GM21529 (cell line): Measurements from ENCODE around the gene MATCAP1.

Experiments used
- ATAC-seq: cut with Tn5 transposase; IDR thresholded peaks from one replicate; pipeline ENCODE4 v1.9.1; 2021; ENCODE audit not compliant: unreplicated experiment

Gene MATCAP1

DNA sequence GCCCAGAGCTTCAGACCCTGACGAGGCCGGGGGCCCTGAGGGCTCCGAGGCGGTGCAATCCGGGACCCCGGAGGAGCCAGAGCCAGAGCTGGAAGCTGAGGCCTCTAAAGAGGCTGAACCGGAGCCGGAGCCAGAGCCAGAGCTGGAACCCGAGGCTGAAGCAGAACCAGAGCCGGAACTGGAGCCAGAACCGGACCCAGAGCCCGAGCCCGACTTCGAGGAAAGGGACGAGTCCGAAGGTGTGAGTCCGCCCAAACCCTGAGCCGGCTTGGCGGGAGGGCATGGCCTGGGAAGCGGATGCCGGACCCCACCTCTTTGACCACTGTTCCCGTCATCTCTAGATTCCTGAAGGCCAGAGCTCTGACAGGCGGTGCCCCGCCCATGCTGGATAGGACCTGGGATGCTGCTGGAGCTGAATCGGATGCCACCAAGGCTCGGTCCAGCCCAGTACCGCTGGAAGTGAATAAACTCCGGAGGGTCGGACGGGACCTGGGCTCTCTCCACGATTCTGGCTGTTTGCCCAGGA lies 9.0 kb downstream of the MATCAP1 start:
- no peak for ATAC-seq

- ATAC-seq = peak; percentile 39
These were observed 9.7 kb downstream of the MATCAP1 start for GRCh38 chr16:67173808-67174705.

DNA sequence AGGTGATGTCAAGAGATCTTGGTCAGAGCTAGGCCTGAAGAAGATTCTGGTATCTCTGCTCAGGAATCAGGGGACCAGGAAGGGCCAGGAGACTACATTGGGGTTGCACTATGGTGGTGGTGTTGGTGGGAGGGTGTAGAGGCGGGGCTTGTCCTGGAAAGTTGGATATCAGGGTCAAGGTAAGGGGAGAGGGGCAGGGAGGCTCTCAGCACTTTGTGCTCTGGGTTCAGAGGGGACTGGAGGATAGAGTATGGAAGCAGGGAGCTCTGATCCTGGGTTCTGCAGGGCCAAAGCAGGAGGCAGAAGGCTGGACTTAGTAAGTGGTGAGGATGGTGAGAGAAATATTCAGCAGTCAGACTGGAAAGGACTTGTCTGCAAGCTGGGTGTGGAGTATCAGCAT lies 10.4 kb downstream of the MATCAP1 start:
- no peak for ATAC-seq

DNA sequence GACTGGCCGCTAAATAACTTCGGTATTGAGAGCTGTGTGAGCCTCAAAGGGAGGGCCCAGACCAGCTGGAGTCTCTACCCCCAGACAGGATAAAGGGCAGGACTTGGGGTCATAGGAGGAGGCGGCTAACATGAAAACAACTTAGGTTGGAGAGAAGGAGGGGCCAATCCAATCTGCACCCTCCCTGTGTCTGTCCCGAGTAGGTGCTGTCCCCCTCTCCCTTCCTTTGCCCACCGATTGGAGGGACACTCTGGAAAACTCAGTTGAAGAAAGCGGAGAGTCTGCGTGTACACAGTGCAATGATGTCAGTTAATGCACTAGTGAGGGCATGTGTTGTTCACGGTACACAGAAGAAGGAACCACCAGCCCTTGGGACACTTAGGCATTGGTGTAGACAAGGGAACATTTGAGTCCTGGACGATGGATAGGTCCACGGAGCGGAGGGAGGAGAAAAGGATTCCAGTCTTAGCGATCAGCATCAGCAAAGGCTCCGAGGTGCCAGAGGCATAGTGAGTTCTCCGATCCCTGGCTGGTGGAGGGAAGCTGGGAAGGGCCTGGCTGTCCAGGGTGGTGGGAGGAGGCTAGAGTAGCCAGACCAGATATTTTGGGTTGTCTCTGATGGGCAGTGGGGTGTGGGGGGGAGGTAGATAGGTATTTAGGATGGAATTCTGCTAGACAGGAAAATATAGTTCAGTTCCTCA lies 12.7 kb downstream of the MATCAP1 start:
- ATAC-seq = peak; percentile 7

GRCh38 chr16:67170168-67170948 lies 13.4 kb downstream of the MATCAP1 start, which contains the start of gene NOL3:
NOL3 (plus strand) TSS chr16:67170538.
- peak; percentile 48 for ATAC-seq

- ATAC-seq = no peak
These were observed 14.1 kb downstream of the MATCAP1 start for GRCh38 chr16:67169642-67170167.

DNA sequence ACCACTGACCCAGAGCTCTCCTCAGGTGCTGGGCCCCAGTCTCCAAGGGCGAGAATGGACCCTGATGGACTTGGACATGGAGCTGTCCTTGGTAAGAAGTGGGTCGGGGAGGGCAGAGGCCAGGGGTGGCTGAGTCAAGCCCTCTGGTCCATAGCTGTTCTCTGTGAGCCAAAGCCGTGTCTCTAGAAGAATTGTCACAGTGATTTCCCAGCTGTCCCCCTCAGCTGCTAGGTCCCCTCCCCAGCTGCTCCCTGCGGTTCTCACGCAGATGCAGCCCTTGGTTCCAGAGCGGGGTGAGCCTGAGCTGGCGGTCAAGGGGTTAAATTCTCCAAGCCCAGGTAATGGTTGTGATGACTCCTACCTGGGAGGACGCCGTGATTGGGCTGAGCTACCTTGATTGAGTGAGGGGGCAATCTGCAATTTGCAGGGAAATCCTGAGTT lies 14.7 kb downstream of the MATCAP1 start:
- no peak for ATAC-seq

- ATAC-seq = no peak
These were observed 16.2 kb downstream of the MATCAP1 start for GRCh38 chr16:67167588-67167987.

DNA sequence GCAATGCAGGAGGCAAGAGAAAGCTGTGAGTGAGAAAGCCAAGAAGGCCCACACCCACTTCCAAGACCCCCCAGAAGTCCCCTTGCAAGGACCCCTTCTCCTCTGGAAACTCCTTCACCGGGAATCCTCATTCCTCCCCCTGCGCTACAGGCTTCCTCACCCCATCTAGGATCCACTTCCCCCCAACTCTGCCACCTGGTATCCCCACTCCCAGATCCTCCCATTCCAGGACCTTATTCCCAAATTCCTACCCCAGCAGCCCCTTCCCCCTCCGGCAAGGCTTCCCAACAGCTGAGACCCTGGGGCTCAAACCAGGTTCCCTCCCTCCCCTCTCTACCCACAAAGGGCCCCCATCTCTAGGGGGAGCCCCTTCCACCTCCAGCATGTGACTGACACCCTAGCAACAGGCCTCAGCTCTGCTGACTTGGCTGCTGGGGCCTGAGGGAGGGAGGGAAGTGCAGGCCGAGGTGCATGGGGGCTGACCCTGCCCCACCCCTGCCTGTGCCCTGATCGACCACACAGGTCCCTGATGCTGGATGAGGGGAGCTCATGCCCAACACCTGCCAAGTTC lies 17.1 kb downstream of the MATCAP1 start:
- no peak for ATAC-seq

GRCh38 chr16:67166110-67166547 lies 17.6 kb downstream of the MATCAP1 start:
- ATAC-seq = no peak

- no peak for ATAC-seq
These were observed 18.4 kb downstream of the MATCAP1 start for GRCh38 chr16:67165121-67166078.

DNA sequence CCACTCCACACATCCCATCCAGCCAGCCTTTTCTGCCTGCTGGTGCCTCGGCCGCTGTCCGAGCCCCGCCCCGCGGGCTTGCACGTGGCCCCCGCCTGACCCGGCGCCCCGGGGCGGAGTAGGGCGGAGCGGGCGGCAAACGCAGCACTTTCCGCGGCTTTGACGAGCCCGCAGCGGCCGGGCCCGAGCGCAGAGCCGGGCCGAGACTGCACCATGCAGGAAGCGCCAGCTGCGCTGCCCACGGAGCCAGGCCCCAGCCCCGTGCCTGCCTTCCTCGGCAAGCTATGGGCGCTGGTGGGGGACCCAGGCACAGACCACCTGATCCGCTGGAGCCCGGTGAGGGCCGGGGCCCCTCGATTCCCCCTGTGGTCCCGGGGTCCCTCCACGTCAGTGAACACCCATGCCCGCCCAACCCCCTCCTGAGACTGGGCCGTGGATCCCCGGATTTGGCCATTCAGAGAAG lies 19.1 kb downstream of the MATCAP1 start, which contains the start of gene HSF4:
Gene HSF4, plus strand, starts transcription at position 147 of the 463 bp plus-strand sequence. Its CDS starts 67 bp downstream, at position 214.
- ATAC-seq = no peak

GRCh38 chr16:67163999-67164558 lies 19.7 kb downstream of the MATCAP1 start:
- ATAC-seq = no peak

DNA sequence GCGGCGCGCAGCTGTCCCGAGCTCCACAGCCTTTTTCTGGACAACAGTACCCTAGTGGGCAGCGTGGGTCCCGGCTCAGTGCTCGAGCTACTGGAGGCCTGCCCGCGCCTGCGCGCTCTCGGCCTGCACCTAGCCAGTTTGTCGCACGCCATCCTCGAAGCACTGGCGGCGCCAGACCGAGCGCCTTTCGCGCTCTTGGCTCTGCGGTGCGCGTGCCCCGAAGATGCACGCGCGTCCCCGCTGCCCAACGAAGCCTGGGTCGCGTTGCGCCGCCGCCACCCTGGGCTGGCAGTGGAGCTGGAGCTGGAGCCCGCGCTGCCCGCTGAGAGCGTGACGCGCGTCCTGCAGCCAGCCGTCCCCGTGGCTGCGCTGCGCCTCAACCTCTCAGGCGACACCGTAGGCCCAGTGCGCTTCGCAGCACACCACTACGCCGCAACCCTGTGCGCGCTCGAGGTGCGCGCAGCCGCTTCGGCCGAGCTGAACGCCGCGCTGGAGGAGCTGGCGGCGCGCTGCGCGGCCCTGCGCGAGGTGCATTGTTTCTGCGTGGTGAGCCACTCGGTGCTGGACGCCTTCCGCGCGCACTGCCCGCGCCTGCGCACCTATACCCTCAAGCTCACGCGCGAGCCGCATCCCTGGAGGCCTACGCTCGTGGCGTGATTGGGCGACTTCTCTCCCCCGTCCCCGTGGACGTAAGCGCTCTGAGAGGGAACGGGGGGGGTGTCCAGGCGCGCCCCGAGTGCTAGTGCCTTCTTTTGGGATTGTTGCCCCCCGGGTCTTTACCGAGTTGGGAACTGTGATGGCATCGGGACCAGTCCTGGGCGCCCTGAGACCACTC lies 20.4 kb downstream of the MATCAP1 start:
- ATAC-seq = no peak

- ATAC-seq = no peak
These were observed 21.1 kb downstream of the MATCAP1 start for GRCh38 chr16:67162506-67163163.

DNA sequence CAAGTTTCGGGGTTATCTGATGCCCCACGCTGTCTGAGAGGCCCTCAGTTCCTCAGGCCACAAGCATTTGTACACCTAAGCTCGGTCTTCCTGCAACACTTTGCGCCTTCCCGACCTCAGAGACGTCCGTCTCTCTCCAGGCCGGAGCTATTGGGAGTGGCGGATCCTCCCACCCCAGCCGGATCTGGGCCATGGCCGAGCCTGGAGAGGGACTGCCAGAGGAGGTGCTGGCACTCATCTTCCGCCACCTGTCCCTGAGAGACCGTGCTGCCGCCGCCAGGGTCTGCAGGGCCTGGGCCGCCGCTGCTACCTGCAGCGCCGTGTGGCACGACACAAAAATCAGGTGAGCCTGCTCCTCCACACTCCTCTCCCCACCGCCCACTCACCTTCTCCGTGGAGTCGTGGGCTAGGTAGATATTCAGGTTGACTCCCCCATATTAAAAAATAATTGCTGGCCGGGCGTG lies 22.1 kb downstream of the MATCAP1 start:
- no peak for ATAC-seq
